Measurements from ENCODE around the gene EIF4G3. TPM values are rescaled to one million over a fixed set of nuclear protein-coding genes. Genes with fewer than 3 reads are reported as not detected.

The EIF4G3 gene
- total and polyA plus RNA-seq, 2 donors (not counting 1 experiment from before 2014, with no cell fraction given), result 33.6 to 76.0 TPM

DNA sequence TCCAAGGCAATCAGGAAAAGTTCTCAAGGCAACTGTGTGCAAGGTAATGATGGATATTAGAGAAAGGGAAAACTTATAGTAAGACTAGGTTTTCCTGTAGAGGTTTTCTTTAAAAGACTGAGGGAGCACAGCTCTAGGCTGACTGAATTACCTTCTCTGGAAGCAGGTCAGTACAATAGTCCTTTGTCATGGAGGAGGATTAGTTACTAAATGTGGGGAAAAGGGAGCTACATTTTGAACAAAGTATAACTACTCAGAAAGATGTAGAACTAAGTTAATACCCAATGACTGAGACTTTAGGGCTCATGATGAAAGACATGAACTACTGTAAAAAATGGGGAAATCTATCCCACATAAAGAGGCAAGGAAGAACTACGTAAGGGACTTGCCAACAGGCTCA, 241.0 kb downstream of the EIF4G3 start:
- WGBS (ENCODE audit: insufficient coverage), result no CpG with 5 or more reads among the region's 1 CpG
- Histone ChIP-seq H3K79me2 (ENCODE audit: control insufficient read depth, insufficient read depth, low read length) (no peaks in the 10 kb centered on the region), H3K4me2 (replicated peaks; ENCODE audit: low read depth, low read length, poor library complexity, severe bottlenecking) (no peak overlapping the region), H4K20me1 (ENCODE audit: control insufficient read depth, insufficient read depth, low read length, poor library complexity, severe bottlenecking) (no peaks in the 10 kb centered on the region), H3K9ac (ENCODE audit: low read length) (no peak overlapping the region), H3K4me1 (ENCODE audit: control insufficient read depth in 2 of 2, insufficient read depth in 2 of 2, low read length in 2 of 2) (peaks cover 0 to 14% of the 10 kb centered on the region in 2 donors), H3K27ac (ENCODE audit: low read length in 2 of 2) (no peak overlapping the region), H2AFZ (ENCODE audit: insufficient read depth, low read depth, low read length, poor library complexity, severe bottlenecking) (no peak overlapping the region), H3K27me3 (replicated peaks in 1 of 4; ENCODE audit: control extremely low read depth in 1 of 4, control insufficient read depth in 3 of 4, insufficient read depth in 4 of 4, low read length in 3 of 4) (no peaks in the 10 kb centered on the region), H3K4me3 (ENCODE audit: control extremely low read depth in 1 of 5, extremely low read depth in 1 of 5, insufficient read depth in 1 of 5, low read depth in 2 of 5, low read length in 4 of 5) (no peak overlapping the region), H3K36me3 (replicated peaks in 1 of 2; ENCODE audit: control extremely low read depth in 1 of 2, control insufficient read depth in 1 of 2, extremely low read depth in 1 of 2, insufficient read depth in 2 of 2, low read length in 1 of 2) (peaks cover 7 to 14% of the 10 kb centered on the region in 2 experiments), H3K9me3 (ENCODE audit: control extremely low read depth in 1 of 3, control insufficient read depth in 2 of 3, insufficient read depth in 1 of 3, low read length in 2 of 3) (no peaks in the 10 kb centered on the region)
- Mint-ChIP-seq H3K27ac (no peak overlapping the region), H3K9me3 (ENCODE audit: insufficient read depth) (no peaks in the 10 kb centered on the region), H3K27me3 (no peaks in the 10 kb centered on the region), H3K4me1 (peaks cover 14% of the 10 kb centered on the region), H3K4me3 (no peak overlapping the region)
- no peak for DNase-seq
- no peak for TF ChIP-seq EZH2 (IDR thresholded peaks at IDR 0.05; ENCODE audit: borderline replicate concordance, insufficient read depth, low read depth, low read length, poor library complexity, severe bottlenecking)
- TF ChIP-seq, protein P1, sequence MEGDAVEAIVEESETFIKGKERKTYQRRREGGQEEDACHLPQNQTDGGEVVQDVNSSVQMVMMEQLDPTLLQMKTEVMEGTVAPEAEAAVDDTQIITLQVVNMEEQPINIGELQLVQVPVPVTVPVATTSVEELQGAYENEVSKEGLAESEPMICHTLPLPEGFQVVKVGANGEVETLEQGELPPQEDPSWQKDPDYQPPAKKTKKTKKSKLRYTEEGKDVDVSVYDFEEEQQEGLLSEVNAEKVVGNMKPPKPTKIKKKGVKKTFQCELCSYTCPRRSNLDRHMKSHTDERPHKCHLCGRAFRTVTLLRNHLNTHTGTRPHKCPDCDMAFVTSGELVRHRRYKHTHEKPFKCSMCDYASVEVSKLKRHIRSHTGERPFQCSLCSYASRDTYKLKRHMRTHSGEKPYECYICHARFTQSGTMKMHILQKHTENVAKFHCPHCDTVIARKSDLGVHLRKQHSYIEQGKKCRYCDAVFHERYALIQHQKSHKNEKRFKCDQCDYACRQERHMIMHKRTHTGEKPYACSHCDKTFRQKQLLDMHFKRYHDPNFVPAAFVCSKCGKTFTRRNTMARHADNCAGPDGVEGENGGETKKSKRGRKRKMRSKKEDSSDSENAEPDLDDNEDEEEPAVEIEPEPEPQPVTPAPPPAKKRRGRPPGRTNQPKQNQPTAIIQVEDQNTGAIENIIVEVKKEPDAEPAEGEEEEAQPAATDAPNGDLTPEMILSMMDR (IDR thresholded peaks at IDR 0.05), result no peak
- intact Hi-C loops (cut with micrococcal nuclease), result no loop called here
- CTCF ChIA-PET, result no interaction called here
- ATAC-seq (ENCODE audit: low read depth), result no peak
- POLR2A ChIA-PET, result no interaction called here

DNA sequence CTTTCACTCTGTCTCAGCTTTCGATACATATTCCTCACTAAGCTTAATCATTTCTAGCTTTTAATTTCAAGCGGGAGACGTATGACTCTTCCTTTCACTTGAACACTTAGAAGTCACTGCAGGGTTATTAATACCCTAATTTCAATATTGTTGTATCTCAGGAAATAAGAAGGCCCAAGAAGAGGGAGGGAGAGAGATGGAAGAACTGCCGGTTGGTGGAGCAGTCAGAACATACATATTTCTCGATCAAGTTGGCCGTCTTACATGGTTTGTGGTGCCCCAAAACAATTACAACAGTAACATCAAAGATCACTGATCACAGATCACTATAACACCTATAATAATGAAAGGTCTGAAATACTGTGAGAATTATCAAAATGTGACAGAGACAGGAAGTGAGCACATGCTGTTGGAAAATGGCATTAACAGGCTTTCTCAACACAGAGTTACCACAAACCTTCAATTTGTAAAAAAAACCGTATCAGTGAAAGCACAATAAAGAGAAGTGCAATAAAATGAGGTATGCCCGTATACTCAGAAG, 244.2 kb downstream of the EIF4G3 start:
- Histone ChIP-seq H3K9me3 (ENCODE audit: control extremely low read depth in 1 of 3, control insufficient read depth in 2 of 3, insufficient read depth in 1 of 3, low read length in 2 of 3) (no peaks in the 10 kb centered on the region), H3K79me2 (ENCODE audit: control insufficient read depth, insufficient read depth, low read length) (no peaks in the 10 kb centered on the region), H3K27me3 (replicated peaks in 1 of 4; ENCODE audit: control extremely low read depth in 1 of 4, control insufficient read depth in 3 of 4, insufficient read depth in 4 of 4, low read length in 3 of 4) (no peaks in the 10 kb centered on the region), H4K20me1 (ENCODE audit: control insufficient read depth, insufficient read depth, low read length, poor library complexity, severe bottlenecking) (no peaks in the 10 kb centered on the region), H3K4me3 (ENCODE audit: control extremely low read depth in 1 of 5, extremely low read depth in 1 of 5, insufficient read depth in 1 of 5, low read depth in 2 of 5, low read length in 4 of 5) (no peak overlapping the region), H3K4me2 (replicated peaks; ENCODE audit: low read depth, low read length, poor library complexity, severe bottlenecking) (no peak overlapping the region), H3K27ac (ENCODE audit: low read length in 2 of 2) (peak overlapping the region in 1 of 2 donors; percentile 18), H3K36me3 (replicated peaks in 1 of 2; ENCODE audit: control extremely low read depth in 1 of 2, control insufficient read depth in 1 of 2, extremely low read depth in 1 of 2, insufficient read depth in 2 of 2, low read length in 1 of 2) (peaks cover 6 to 9% of the 10 kb centered on the region in 2 experiments), H3K9ac (ENCODE audit: low read length) (no peak overlapping the region), H3K4me1 (ENCODE audit: control insufficient read depth in 2 of 2, insufficient read depth in 2 of 2, low read length in 2 of 2) (peaks cover 0 to 17% of the 10 kb centered on the region in 2 donors), H2AFZ (ENCODE audit: insufficient read depth, low read depth, low read length, poor library complexity, severe bottlenecking) (no peak overlapping the region)
- 67% methylated on average over 1 of the region's 8 CpGs for WGBS (ENCODE audit: insufficient coverage)
- intact Hi-C loops (cut with micrococcal nuclease), result no loop called here
- peak overlapping the region; percentile 24 for H3K27ac Mint-ChIP-seq
- ChIA-PET POLR2A (no interaction called here), CTCF (interaction anchor here (0.9 kb wide), 2 partner anchors 9 to 262 kb away, joined by 3 to 5 read pairs; no protein-coding TSS in a partner anchor)
- no peaks in the 10 kb centered on the region for H3K27me3 Mint-ChIP-seq
- H3K9me3 Mint-ChIP-seq (ENCODE audit: insufficient read depth), result no peaks in the 10 kb centered on the region
- H3K4me1 Mint-ChIP-seq, result peaks cover 16% of the 10 kb centered on the region
- DNase-seq, result no peak
- H3K4me3 Mint-ChIP-seq, result peak overlapping the region; percentile 26
- TF ChIP-seq, protein P1 (IDR thresholded peaks at IDR 0.05), result no peak
- no peak for TF ChIP-seq EZH2 (IDR thresholded peaks at IDR 0.05; ENCODE audit: borderline replicate concordance, insufficient read depth, low read depth, low read length, poor library complexity, severe bottlenecking)
- no peak for ATAC-seq (ENCODE audit: low read depth)
